Stimulated activated naive CD4-positive, alpha-beta T cell (primary cell): Measurements from ENCODE around the gene MTHFSD.

Source experiments
- DNase-seq, 6 experiments: peaks; one replicate each; lab custom pipeline; 2025; lab: John Stamatoyannopoulos, UW

MTHFSD gene

GRCh38 chr16:86550281-86550680 lies 4.8 kb downstream of the MTHFSD start:
- no peak for DNase-seq

- DNase-seq: no peak
These were observed 5.2 kb downstream of the MTHFSD start for GRCh38 chr16:86549893-86550190.

- DNase-seq: no peak
These were observed 5.8 kb downstream of the MTHFSD start for GRCh38 chr16:86549076-86549892.

- DNase-seq: no peak
These were observed 7.7 kb downstream of the MTHFSD start for GRCh38 chr16:86547286-86547685.

- DNase-seq: no peak
These were observed 8.4 kb downstream of the MTHFSD start for GRCh38 chr16:86546638-86547013.

GRCh38 chr16:86545954-86546637 lies 8.9 kb downstream of the MTHFSD start:
- no peak for DNase-seq

GRCh38 chr16:86545481-86545880 lies 9.6 kb downstream of the MTHFSD start:
- no peak for DNase-seq

GRCh38 chr16:86542756-86543750 lies 12.0 kb downstream of the MTHFSD start:
- DNase-seq: no peak

- DNase-seq: no peak
These were observed 13.5 kb downstream of the MTHFSD start for GRCh38 chr16:86541560-86541959.

- DNase-seq: no peak
These were observed 14.1 kb downstream of the MTHFSD start for GRCh38 chr16:86540894-86541293.

GRCh38 chr16:86538196-86538780 lies 16.7 kb downstream of the MTHFSD start:
- DNase-seq: no peak

GRCh38 chr16:86537486-86537885 lies 17.5 kb downstream of the MTHFSD start:
- no peak for DNase-seq

GRCh38 chr16:86536621-86537020 lies 18.4 kb downstream of the MTHFSD start:
- DNase-seq: no peak

GRCh38 chr16:86534779-86535615 lies 20.0 kb downstream of the MTHFSD start:
- DNase-seq: no peak

- DNase-seq: no peak
These were observed 21.2 kb downstream of the MTHFSD start for GRCh38 chr16:86533767-86534351.

- DNase-seq: no peak
These were observed 22.0 kb downstream of the MTHFSD start for GRCh38 chr16:86533076-86533475.

GRCh38 chr16:86532526-86532815 lies 22.6 kb downstream of the MTHFSD start:
- DNase-seq: no peak

GRCh38 chr16:86531641-86532525 lies 23.2 kb downstream of the MTHFSD start:
- no peak for DNase-seq

GRCh38 chr16:86531191-86531545 lies 23.9 kb downstream of the MTHFSD start:
- no peak for DNase-seq
